ENCODE measurements around the gene LAMA3. TPM values are rescaled to one million over a fixed set of nuclear protein-coding genes. Genes with fewer than 3 reads are reported as not detected.
A peak's percentile ranks its signal among the peaks of the same experiment; 100 is the strongest.

The LAMA3 gene
- polyA plus RNA-seq, 1 experiment, result 0.32 TPM

DNA sequence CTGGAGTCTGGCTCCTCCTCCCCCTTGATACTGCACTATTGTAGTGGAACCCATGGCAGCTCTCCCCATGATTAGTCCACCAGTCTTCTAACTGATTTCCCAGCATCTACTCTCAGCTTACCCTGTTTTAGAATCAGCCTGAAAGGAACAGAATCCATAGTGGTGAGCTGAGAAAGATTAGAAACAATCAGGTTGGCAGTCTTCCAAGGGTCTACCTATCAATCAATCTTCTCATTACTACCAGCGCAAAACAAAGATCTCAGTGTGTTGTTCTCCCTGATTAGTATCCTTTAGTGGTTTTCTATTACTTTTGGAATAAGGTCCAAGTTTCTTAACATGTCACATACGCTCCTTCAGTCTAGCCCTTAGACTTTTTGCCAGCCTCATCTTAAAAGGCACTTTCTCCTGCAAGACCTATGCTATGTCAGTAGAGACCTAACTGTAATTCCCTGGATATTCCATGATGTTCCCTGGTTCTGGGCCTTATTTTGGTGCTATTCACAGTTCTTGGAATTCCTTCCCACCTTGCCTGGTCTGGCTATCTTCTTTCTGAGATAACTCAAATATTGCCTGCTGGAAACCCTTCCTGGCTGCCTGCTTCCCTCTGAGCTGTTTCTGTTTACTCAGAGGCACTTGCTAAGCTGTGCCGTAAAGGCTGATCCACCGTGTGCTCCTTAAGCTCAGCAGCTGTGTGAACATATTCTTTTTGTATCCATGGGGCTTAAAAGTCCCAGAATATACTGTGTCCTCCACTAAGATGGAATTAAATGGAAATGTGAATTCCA, 32.6 kb downstream of the LAMA3 start:
- ChIA-PET POLR2A (no interaction called here), CTCF (no interaction called here)
- Histone ChIP-seq H3K4me3 (ENCODE audit: low read depth, low read length) (no peak overlapping the region), H3K27me3 (ENCODE audit: control insufficient read depth, insufficient read depth, low read length) (no peaks in the 10 kb centered on the region), H3K9me3 (ENCODE audit: control insufficient read depth, insufficient read depth, low read length) (no peaks in the 10 kb centered on the region; the same call in 1 of the 2 replicates), H3K27ac (ENCODE audit: low read depth, low read length) (peak overlapping the region; percentile 25)
- TF ChIP-seq, protein P1, sequence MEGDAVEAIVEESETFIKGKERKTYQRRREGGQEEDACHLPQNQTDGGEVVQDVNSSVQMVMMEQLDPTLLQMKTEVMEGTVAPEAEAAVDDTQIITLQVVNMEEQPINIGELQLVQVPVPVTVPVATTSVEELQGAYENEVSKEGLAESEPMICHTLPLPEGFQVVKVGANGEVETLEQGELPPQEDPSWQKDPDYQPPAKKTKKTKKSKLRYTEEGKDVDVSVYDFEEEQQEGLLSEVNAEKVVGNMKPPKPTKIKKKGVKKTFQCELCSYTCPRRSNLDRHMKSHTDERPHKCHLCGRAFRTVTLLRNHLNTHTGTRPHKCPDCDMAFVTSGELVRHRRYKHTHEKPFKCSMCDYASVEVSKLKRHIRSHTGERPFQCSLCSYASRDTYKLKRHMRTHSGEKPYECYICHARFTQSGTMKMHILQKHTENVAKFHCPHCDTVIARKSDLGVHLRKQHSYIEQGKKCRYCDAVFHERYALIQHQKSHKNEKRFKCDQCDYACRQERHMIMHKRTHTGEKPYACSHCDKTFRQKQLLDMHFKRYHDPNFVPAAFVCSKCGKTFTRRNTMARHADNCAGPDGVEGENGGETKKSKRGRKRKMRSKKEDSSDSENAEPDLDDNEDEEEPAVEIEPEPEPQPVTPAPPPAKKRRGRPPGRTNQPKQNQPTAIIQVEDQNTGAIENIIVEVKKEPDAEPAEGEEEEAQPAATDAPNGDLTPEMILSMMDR (IDR thresholded peaks at IDR 0.05; ENCODE audit: low read depth, low read length), result no peak
- peak; percentile 15 for DNase-seq (ENCODE audit: low read depth, low spot score)

DNA sequence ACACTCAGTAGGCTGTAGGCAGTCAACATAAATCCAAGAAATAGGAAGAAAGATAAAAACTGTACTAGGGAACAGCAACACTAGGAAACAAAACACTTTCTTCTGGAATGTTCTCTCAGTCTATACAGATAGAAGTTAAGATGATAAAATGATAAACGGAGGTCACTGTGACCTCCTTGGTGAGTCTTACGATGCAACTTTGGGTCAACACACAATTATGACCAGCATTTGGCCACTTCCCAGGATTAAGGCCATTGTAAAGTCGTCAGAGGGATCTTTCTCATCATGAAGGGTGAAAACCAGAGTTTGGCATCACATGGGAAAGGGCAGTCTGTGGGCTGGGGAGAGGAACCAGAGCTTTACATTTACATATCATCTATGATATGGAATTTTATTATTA, 33.4 kb downstream of the LAMA3 start:
- Histone ChIP-seq H3K27me3 (ENCODE audit: control insufficient read depth, insufficient read depth, low read length) (no peaks in the 10 kb centered on the region), H3K9me3 (ENCODE audit: control insufficient read depth, insufficient read depth, low read length) (no peaks in the 10 kb centered on the region; the same call in 1 of the 2 replicates), H3K27ac (ENCODE audit: low read depth, low read length) (no peak overlapping the region), H3K4me3 (ENCODE audit: low read depth, low read length) (no peak overlapping the region)
- POLR2A ChIA-PET, result no interaction called here
- TF ChIP-seq, protein P1 (IDR thresholded peaks at IDR 0.05; ENCODE audit: low read depth, low read length), result no peak
- DNase-seq (ENCODE audit: low read depth, low spot score), result no peak
- CTCF ChIA-PET, result no interaction called here

DNA sequence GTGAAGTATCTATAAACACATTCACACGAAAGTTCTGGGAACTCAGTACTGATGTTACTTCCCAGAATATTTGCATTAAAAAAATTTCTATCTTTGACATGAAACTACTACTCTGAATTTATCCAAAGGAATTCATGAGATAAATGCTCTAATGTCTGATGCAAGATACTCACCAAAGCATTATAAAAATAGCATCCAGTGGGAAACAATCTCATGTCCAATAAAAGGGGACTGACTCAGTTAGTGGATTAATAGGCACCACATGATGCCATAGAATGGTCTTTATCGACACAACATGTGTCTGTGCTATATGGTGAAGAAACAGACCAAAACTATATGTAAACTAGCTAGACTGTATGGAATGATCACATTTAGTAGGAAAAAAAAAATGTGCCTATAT, 33.9 kb downstream of the LAMA3 start:
- H3K9me3 ChIP-seq (ENCODE audit: control insufficient read depth, insufficient read depth, low read length), result no peaks in the 10 kb centered on the region; the same call in 1 of the 2 replicates
- POLR2A ChIA-PET, result interaction anchor here (0.7 kb wide), 2 partner anchors 49 to 183 kb away, joined by 3 to 5 read pairs; no protein-coding TSS in a partner anchor
- no peak overlapping the region for H3K4me3 ChIP-seq (ENCODE audit: low read depth, low read length)
- H3K27ac ChIP-seq (ENCODE audit: low read depth, low read length), result no peak overlapping the region
- CTCF ChIA-PET, result no interaction called here
- no peak for DNase-seq (ENCODE audit: low read depth, low spot score)
- TF ChIP-seq, protein P1 (IDR thresholded peaks at IDR 0.05; ENCODE audit: low read depth, low read length), result no peak
- H3K27me3 ChIP-seq (ENCODE audit: control insufficient read depth, insufficient read depth, low read length), result no peaks in the 10 kb centered on the region

DNA sequence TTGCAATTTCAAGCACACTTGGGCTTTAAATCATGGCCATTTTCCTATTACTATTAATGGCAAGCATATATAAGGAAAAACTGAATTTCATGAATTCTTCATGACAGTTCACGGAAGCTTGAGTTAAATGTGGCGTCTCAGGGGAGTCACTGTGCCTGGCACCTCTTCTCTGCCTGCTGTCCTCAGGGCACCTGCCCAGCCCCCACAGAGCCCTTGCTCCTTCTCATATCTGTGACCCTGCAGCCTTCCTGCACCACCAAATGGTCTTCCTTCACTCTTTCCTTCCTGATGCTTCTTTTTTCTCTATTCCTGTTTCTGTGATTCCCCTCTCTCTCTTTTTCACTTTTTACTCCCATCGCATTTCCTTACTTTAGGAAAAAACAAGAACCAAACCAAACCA, 35.4 kb downstream of the LAMA3 start:
- Histone ChIP-seq H3K27ac (ENCODE audit: low read depth, low read length) (no peak overlapping the region), H3K27me3 (ENCODE audit: control insufficient read depth, insufficient read depth, low read length) (peaks cover under 1% of the 10 kb centered on the region), H3K4me3 (ENCODE audit: low read depth, low read length) (no peak overlapping the region), H3K9me3 (ENCODE audit: control insufficient read depth, insufficient read depth, low read length) (no peaks in the 10 kb centered on the region)
- no peak for DNase-seq (ENCODE audit: low read depth, low spot score)
- POLR2A ChIA-PET, result no interaction called here
- TF ChIP-seq, protein P1 (IDR thresholded peaks at IDR 0.05; ENCODE audit: low read depth, low read length), result no peak
- CTCF ChIA-PET, result interaction anchor here (2.2 kb wide), 1 partner anchor 22 kb away, joined by 7 read pairs; no protein-coding TSS in a partner anchor

DNA sequence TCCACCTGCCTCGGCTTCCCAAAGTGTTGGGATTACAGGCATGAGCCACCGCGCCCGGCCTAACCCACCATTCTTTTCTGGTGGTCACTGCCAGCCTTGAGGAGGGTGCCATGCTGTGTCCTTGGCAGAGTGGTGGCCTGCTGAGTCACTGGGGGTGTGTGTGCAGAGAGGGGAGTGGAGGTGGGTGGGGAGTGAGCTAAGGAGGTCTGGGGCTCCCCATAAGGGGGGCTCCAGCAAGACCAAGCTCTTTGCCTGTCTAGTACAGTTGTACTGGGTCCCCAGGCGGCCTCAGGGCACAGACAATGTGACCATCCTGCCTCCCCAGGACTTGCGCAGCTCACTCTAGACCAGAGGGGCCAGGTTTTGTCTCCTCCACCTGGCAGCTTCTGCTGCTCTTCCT, 36.1 kb downstream of the LAMA3 start:
- TF ChIP-seq, protein P1 (IDR thresholded peaks at IDR 0.05; ENCODE audit: low read depth, low read length), result no peak
- Histone ChIP-seq H3K27me3 (ENCODE audit: control insufficient read depth, insufficient read depth, low read length) (peaks cover 4% of the 10 kb centered on the region), H3K27ac (ENCODE audit: low read depth, low read length) (no peak overlapping the region), H3K4me3 (ENCODE audit: low read depth, low read length) (no peak overlapping the region), H3K9me3 (ENCODE audit: control insufficient read depth, insufficient read depth, low read length) (no peaks in the 10 kb centered on the region)
- no peak for DNase-seq (ENCODE audit: low read depth, low spot score)
- POLR2A ChIA-PET, result no interaction called here
- CTCF ChIA-PET, result interaction anchor here (2.2 kb wide), 1 partner anchor 22 kb away, joined by 7 read pairs; no protein-coding TSS in a partner anchor

Data from AG04450 (cell line).